HTERT RPE-1 (cell line): Measurements from ENCODE around the gene LPIN1.
"Not testable (repeated sequence)": the region's sequence is repeated elsewhere in the genome, so short reads cannot be mapped to it uniquely, and the experiment has no call there.

ENCODE experiments used
- in situ Hi-C: fragments of 300-500 bp; cut with MboI; formaldehyde crosslinking; loops from 4 replicates; pipeline ENCODE4 v1.14.3; 2020; ENCODE audit warnings: low sequenced_read_pairs

The LPIN1 gene

GRCh38 chr2:11807156-11808015 is 61.0 kb downstream of the LPIN1 start:
- in situ Hi-C loops, result no loop called here

GRCh38 chr2:11808016-11808400 is 61.6 kb downstream of the LPIN1 start:
- in situ Hi-C loops, result no loop called here

GRCh38 chr2:11809586-11810236 is 63.3 kb downstream of the LPIN1 start:
- in situ Hi-C loops, result no loop called here

- in situ Hi-C loops, result no loop called here
Measured at GRCh38 chr2:11810237-11810977, 64.0 kb downstream of the LPIN1 start.

GRCh38 chr2:11811036-11811654 is 64.7 kb downstream of the LPIN1 start:
- in situ Hi-C loops, result no loop called here

- in situ Hi-C loops, result no loop called here
Measured at GRCh38 chr2:11812466-11813248, 66.2 kb downstream of the LPIN1 start.

GRCh38 chr2:11813345-11813744 is 66.9 kb downstream of the LPIN1 start:
- in situ Hi-C loops, result not testable (repeated sequence)

- in situ Hi-C loops, result no loop called here
Measured at GRCh38 chr2:11813951-11814350, 67.5 kb downstream of the LPIN1 start.

- in situ Hi-C loops, result no loop called here
Measured at GRCh38 chr2:11814979-11815510, 68.6 kb downstream of the LPIN1 start.

- in situ Hi-C loops, result not testable (repeated sequence)
Measured at GRCh38 chr2:11816935-11817334, 70.5 kb downstream of the LPIN1 start.

- in situ Hi-C loops, result no loop called here
Measured at GRCh38 chr2:11819235-11819729, 72.8 kb downstream of the LPIN1 start.

GRCh38 chr2:11820650-11821049 is 74.2 kb downstream of the LPIN1 start:
- in situ Hi-C loops, result no loop called here

GRCh38 chr2:11821705-11822104 is 75.3 kb downstream of the LPIN1 start:
- in situ Hi-C loops, result no loop called here

GRCh38 chr2:11822359-11822745 is 75.9 kb downstream of the LPIN1 start:
- in situ Hi-C loops, result not testable (repeated sequence)

GRCh38 chr2:11822746-11823451 is 76.5 kb downstream of the LPIN1 start:
- in situ Hi-C loops, result no loop called here

- in situ Hi-C loops, result no loop called here
Measured at GRCh38 chr2:11824901-11825828, 78.7 kb downstream of the LPIN1 start.

- in situ Hi-C loops, result no loop called here
Measured at GRCh38 chr2:11827547-11827946, 81.1 kb downstream of the LPIN1 start.

- in situ Hi-C loops, result no loop called here
Measured at GRCh38 chr2:11828933-11829323, 82.5 kb downstream of the LPIN1 start.
